GM19467 (cell line): ENCODE results near the gene SPATA3.

Experiments
- ATAC-seq: cut with Tn5 transposase; IDR thresholded peaks from one replicate; pipeline ENCODE4 v1.9.1; 2021; ENCODE audit warnings: mild to moderate bottlenecking, moderate library complexity; ENCODE audit not compliant: unreplicated experiment

SPATA3 gene

GRCh38 chr2:231047923-231048915, 52.3 kb downstream of the SPATA3 start:
- ATAC-seq = no peak

DNA sequence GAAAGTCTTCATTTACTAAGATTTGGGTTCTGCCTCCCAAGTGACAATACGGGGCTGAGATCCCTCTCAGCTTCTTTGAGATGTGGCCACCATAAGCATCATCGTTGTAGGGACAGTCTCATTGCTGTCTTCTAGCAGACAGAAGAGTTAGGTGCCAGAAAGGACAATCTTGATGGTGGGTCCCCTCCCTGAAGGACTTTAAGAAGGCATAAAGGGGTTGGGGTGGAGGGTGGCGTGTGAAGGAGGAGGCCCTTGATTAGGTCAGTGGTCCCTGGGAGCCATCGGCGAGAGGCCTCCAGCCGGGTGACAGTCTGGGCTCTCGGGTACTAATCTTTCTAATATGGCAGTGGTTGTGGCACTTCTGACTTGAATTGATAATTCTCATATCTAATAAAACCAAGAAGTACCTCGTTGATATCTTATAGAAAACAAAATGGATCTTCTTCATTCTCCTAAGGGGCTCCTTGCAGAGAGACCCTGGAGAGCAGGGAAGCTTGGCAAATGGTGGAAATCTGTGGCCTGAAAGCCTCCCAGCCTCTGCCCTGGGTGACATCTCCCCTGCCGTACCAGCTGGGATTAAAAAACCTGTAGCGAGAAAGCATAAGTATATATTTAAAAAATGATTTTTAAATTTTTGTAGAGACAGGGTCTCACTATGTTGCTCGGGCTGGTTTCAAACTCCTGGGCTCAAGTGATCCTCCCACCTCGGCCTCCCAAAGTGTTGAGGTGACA, 53.5 kb downstream of the SPATA3 start:
- ATAC-seq = no peak

DNA sequence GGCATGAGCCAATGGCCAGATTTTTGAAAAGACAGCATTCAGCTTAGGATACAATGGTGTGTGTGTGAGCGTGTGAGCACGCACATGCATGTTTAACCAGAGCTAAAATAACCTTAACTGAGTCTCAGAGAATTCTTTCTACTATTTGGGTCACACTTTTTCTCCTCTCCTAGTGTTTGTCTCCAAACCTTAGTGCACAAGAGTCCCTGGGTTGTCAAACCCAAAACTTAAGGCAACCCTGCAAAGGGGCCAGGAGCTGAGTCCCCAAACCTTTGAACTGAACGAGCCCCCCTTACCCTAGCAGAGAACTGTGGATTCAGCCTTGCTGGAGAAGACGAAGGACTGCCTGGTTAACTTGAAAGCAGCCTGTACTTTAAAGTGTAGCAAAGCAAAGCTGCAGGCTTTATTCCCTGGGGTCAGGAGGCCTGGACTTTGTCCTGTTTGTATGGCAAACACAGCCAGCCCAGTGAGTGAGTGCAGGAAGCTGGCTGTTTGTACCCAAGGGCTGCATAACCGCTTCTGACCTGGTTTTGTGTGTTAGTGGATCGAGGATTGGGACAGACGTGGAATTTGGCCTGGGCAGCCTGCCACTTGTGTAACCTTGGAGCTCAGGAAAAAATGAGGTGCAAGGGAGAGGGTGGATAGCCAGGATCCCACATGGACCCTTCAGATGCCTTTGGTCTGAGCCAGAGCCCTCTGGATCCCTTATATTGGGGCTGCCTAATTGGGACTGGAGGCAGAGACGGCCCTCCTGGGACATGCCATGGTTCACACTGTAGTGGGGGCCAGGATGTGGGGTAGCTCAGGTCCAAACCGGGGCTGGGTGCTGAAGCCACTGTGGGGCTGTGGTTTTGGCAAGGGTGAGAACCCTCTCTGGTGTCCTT, 54.3 kb downstream of the SPATA3 start:
- no peak for ATAC-seq

DNA sequence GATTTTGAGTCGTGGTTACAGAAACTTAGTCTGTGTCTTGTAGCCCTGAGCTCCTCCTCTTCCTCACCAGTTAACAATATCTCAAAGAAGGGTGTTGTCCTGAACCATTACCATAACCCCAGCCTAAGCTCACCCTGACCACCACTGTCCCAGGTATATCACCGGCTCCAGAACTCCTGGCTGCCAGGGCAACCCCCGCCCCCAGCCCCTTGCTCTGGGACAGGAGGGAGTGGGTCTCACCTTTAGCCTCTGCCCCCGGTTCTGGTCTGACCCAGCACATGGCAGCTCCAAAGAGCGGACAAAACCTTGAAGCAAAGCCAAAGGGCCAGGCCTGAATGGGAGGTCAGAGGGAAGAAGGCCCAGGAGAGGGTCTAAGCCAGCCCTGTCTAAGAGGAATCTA, 55.2 kb downstream of the SPATA3 start:
- ATAC-seq = no peak

GRCh38 chr2:231052494-231053451, 56.9 kb downstream of the SPATA3 start:
- ATAC-seq = peak; percentile 60

DNA sequence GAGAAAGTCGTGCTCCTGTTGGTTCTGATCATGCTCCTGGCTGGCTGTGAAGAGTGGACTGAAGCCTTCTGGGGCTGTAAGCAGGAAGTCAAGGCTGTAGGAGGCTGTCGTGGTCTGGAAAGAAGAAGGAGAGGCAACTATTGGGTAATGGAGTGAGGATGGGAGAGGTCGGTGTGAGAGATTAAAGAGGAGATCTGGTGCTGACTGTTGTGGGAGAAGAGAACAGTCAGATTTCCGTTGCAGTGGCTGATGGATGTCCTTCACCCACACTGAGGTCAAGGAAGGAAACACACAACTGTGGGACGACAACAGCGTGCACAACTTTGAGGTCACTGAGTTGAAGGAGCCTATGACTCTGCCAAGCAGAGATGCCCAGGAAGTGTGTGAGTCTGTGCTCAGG, 57.9 kb downstream of the SPATA3 start:
- no peak for ATAC-seq

GRCh38 chr2:231056453-231057416, 60.8 kb downstream of the SPATA3 start, which contains the start of gene PSMD1:
TSS of gene PSMD1 (plus strand) at chr2:231056867. CDS start at chr2:231057026, 159 bp downstream.
- ATAC-seq = peak; percentile 68

GRCh38 chr2:231057590-231057989, 61.7 kb downstream of the SPATA3 start:
- ATAC-seq = no peak
